Aorta (tissue), 5 donors: ENCODE measurements around the gene SMARCA2. TPM values are rescaled to one million over a fixed set of nuclear protein-coding genes. Genes with fewer than 3 reads are reported as not detected.
A peak's percentile ranks its signal among the peaks of the same experiment; 100 is the strongest.

Experiments
- ATAC-seq: fragments of 200-7000 bp; cut with Tn5 transposase; one replicate; pipeline ENCODE4 v1.9.1; 2022; ENCODE audit warnings: moderate library complexity; ENCODE audit not compliant: low FRiP score
- DNase-seq, 2 donors: peaks; one replicate each; pipeline ENCODE4 v3.0.0-alpha.2; 2020
- H3K27ac ChIP-seq, 2 donors: one replicate each; pipeline ENCODE4 v1.5.1; 2013; ENCODE audit warnings: low read length in 2 of 2, mild to moderate bottlenecking in 2 of 2, moderate library complexity in 2 of 2, control low read depth in 1 of 2, inconsistent platforms in 1 of 2, low read depth in 1 of 2
- H3K27me3 ChIP-seq, 2 donors: one replicate each; pipeline ENCODE4 v1.6.1; 2013; ENCODE audit warnings: control low read depth in 1 of 2, low read length in 1 of 2, mild to moderate bottlenecking in 1 of 2, moderate library complexity in 1 of 2; ENCODE audit not compliant: insufficient read depth in 2 of 2, control insufficient read depth in 1 of 2
- H3K36me3 ChIP-seq, 2 donors: one replicate each; pipeline ENCODE4 v1.6.1; 2013; ENCODE audit warnings: control low read depth in 1 of 2, low read length in 1 of 2, mild to moderate bottlenecking in 1 of 2; ENCODE audit not compliant: insufficient read depth in 2 of 2, control insufficient read depth in 1 of 2
- H3K4me1 ChIP-seq, 2 donors: one replicate each; pipeline ENCODE4 v1.6.1; 2013; ENCODE audit warnings: low read length in 2 of 2, control low read depth in 1 of 2, mild to moderate bottlenecking in 1 of 2, moderate library complexity in 1 of 2; ENCODE audit not compliant: insufficient read depth in 2 of 2, control insufficient read depth in 1 of 2
- H3K4me3 ChIP-seq, 2 donors: one replicate each; pipeline ENCODE4 v1.5.1; 2013; ENCODE audit warnings: low read length in 2 of 2, control low read depth in 1 of 2, mild to moderate bottlenecking in 1 of 2
- H3K9me3 ChIP-seq: one replicate; pipeline ENCODE4 v1.6.1; 2013; ENCODE audit warnings: mild to moderate bottlenecking, low read length; ENCODE audit not compliant: control insufficient read depth
- WGBS, 2 donors: extraction: QIAGEN DNeasy Blood & Tissue Kit; methylation state at CpG; one replicate each; pipeline ENCODE4 v1.1.7; 2013; 5-methylcytosine and 5-hydroxymethylcytosine counted together
- intact Hi-C, 2 donors: fragments of 100-400 bp; cut with DNase I; formaldehyde crosslinking; loops; one replicate each; pipeline versions ENCODE4 v1.14.2 to v1.15.0; 2022
- polyA plus RNA-seq, 2 donors: library from polyadenylated mRNA; stranded (reverse); fragments of 200-250 nt; gene quantifications; one replicate each; pipeline ENCODE4 v1.2.3, GENCODE V29; 2013
- total RNA-seq, 2 donors: library from RNA; stranded (reverse); fragmentation: NEBNext Ultra II Directional; extraction: Animal tissue kit (Norgen Biotek cat#: 25700); gene quantifications; one replicate each; pipeline ENCODE4 v1.2.1, GENCODE V29; 2021
- donor health status: healthy with polysubstance abuse.
- donor health status: Bipolar disorder and iron deficiency.
- donor health status: DM: no; HTN: no; CAD: no.
- donor health status: DM: no; HTN: no; CAD: no.
- donor health status: DM: yes; HTN: yes; CAD: no.

The SMARCA2 gene
- total and polyA plus RNA-seq, 4 donors = 61.7 to 265 (median 145) TPM

- no peaks in the 10 kb centered on the region for H3K4me1 ChIP-seq
- ATAC-seq (no peak), DNase-seq (no peak)
- intact Hi-C loops = no loop called here
- peaks cover 7 to 11% of the 10 kb centered on the region in 2 donors for H3K36me3 ChIP-seq
- H3K9me3 ChIP-seq = no peaks in the 10 kb centered on the region
- H3K27ac ChIP-seq = no peak overlapping the region
- no peaks in the 10 kb centered on the region for H3K27me3 ChIP-seq
- H3K4me3 ChIP-seq = no peak overlapping the region
- WGBS, 2 donors = 87 to 92% methylated on average over 2 of the region's 2 CpGs
These were observed 94.9 kb downstream of the SMARCA2 start for GRCh38 chr9:2110036-2110435.

GRCh38 chr9:2116073-2116472, 100.9 kb downstream of the SMARCA2 start:
- peaks cover 6 to 10% of the 10 kb centered on the region in 2 donors for H3K4me1 ChIP-seq
- WGBS, 2 donors = 85 to 91% methylated on average over 3 of the region's 3 CpGs
- no peaks in the 10 kb centered on the region for H3K9me3 ChIP-seq
- no peak for DNase-seq
- H3K27me3 ChIP-seq = no peaks in the 10 kb centered on the region
- ATAC-seq = no peak
- no peak overlapping the region for H3K27ac ChIP-seq
- H3K4me3 ChIP-seq = no peak overlapping the region
- H3K36me3 ChIP-seq = peaks cover 3 to 4% of the 10 kb centered on the region in 2 donors
- intact Hi-C loops = no loop called here

- no peak for ATAC-seq
- H3K36me3 ChIP-seq = peaks cover 2 to 3% of the 10 kb centered on the region in 2 donors
These were observed 102.4 kb downstream of the SMARCA2 start for GRCh38 chr9:2117527-2117926.

GRCh38 chr9:2119566-2119965, 104.4 kb downstream of the SMARCA2 start:
- no peaks in the 10 kb centered on the region for H3K27me3 ChIP-seq
- no peaks in the 10 kb centered on the region for H3K9me3 ChIP-seq
- H3K27ac ChIP-seq = peak overlapping the region; percentile 36 to 99
- peaks cover 0 to 2% of the 10 kb centered on the region in 2 donors for H3K36me3 ChIP-seq
- WGBS, 2 donors = 2 to 9% methylated on average over 9 of the region's 9 CpGs
- H3K4me3 ChIP-seq = no peak overlapping the region
- DNase-seq (peak in 1 of 2 donors; percentile 77), ATAC-seq (peak; percentile 86)
- intact Hi-C loops = no loop called here
- H3K4me1 ChIP-seq = peaks cover 13 to 17% of the 10 kb centered on the region in 2 donors

More at GRCh38 chr9:2117527-2117926, 102.4 kb downstream of the SMARCA2 start:
- intact Hi-C loops = no loop called here
- Histone ChIP-seq H3K27ac (peak overlapping the region; percentile 91 to 92), H3K27me3 (no peaks in the 10 kb centered on the region), H3K4me3 (no peak overlapping the region), H3K9me3 (no peaks in the 10 kb centered on the region), H3K4me1 (peaks cover 8 to 12% of the 10 kb centered on the region in 2 donors)
- DNase-seq = no peak
- 29% methylated on average over 6 of the region's 6 CpGs for WGBS, 2 donors

GRCh38 chr9:2120926-2121689, 106.0 kb downstream of the SMARCA2 start:
- peaks cover 13 to 17% of the 10 kb centered on the region in 2 donors for H3K4me1 ChIP-seq
- ATAC-seq = no peak
- 24 to 29% methylated on average over 3 of the region's 3 CpGs for WGBS, 2 donors
- peak overlapping the region; percentile 83 to 87 for H3K27ac ChIP-seq
- H3K9me3 ChIP-seq = no peaks in the 10 kb centered on the region
- H3K27me3 ChIP-seq = no peaks in the 10 kb centered on the region
- intact Hi-C loops = loop anchor here in 1 of 2 donors (5.0 kb wide), 2 partner anchors 104 to 696 kb away; partner anchors contain the start of gene SMARCA2
- DNase-seq = no peak
- peaks cover 0 to 2% of the 10 kb centered on the region in 2 donors for H3K36me3 ChIP-seq
- H3K4me3 ChIP-seq = no peak overlapping the region

- Histone ChIP-seq H3K36me3 (peaks cover 0 to 2% of the 10 kb centered on the region in 2 donors), H3K9me3 (no peaks in the 10 kb centered on the region), H3K4me1 (peaks cover 15 to 23% of the 10 kb centered on the region in 2 donors), H3K27ac (no peak overlapping the region), H3K4me3 (no peak overlapping the region), H3K27me3 (no peaks in the 10 kb centered on the region)
- 87 to 93% methylated on average over 3 of the region's 3 CpGs for WGBS, 2 donors
- intact Hi-C loops = loop anchor here in 1 of 2 donors (5.0 kb wide), 2 partner anchors 105 to 695 kb away; partner anchors contain the start of gene SMARCA2
- ATAC-seq = no peak
- no peak for DNase-seq
These were observed 107.2 kb downstream of the SMARCA2 start for GRCh38 chr9:2122299-2122698.

- Histone ChIP-seq H3K27me3 (no peaks in the 10 kb centered on the region), H3K9me3 (no peaks in the 10 kb centered on the region), H3K27ac (peak overlapping the region in 1 of 2 donors; percentile 98), H3K4me3 (no peak overlapping the region), H3K4me1 (peaks cover 11 to 17% of the 10 kb centered on the region in 2 donors), H3K36me3 (no peaks in the 10 kb centered on the region)
- no peak for DNase-seq
- intact Hi-C loops = loop anchor here in 1 of 2 donors (2.0 kb wide), 1 partner anchor 693 kb away; no protein-coding TSS in a partner anchor
- ATAC-seq = no peak
- 1 to 4% methylated on average over 2 of the region's 2 CpGs for WGBS, 2 donors
These were observed 110.8 kb downstream of the SMARCA2 start for GRCh38 chr9:2125906-2126305.

- intact Hi-C loops = loop anchor here in 1 of 2 donors (2.0 kb wide), 1 partner anchor 692 kb away; no protein-coding TSS in a partner anchor
- peak overlapping the region; percentile 91 to 98 for H3K27ac ChIP-seq
- H3K4me1 ChIP-seq = peaks cover 7 to 14% of the 10 kb centered on the region in 2 donors
- H3K4me3 ChIP-seq = no peak overlapping the region
- no peaks in the 10 kb centered on the region for H3K27me3 ChIP-seq
- no peaks in the 10 kb centered on the region for H3K9me3 ChIP-seq
- no peaks in the 10 kb centered on the region for H3K36me3 ChIP-seq
- peak in 1 of 2 donors; percentile 62 for DNase-seq
- ATAC-seq = peak; percentile 82
- 3 to 8% methylated on average over 4 of the region's 4 CpGs for WGBS, 2 donors
These were observed 111.2 kb downstream of the SMARCA2 start for GRCh38 chr9:2126331-2126803.
